HepG2 (cell line): ENCODE data around the gene YIF1B. TPM values are rescaled to one million over a fixed set of nuclear protein-coding genes. Genes with fewer than 3 reads are reported as not detected.

ENCODE experiments used
- ATAC-seq: fragments of 200-7000 bp; cut with Tn5 transposase; 3 replicates; pipeline ENCODE4 v1.9.1; 2020; ENCODE audit warnings: mild to moderate bottlenecking, moderate library complexity
- BruUV-seq: library from RNA; stranded (reverse); fragments of 400-500 nt; replicated peaks from 2 replicates; lab custom pipeline; 2021; lab: Mats Ljungman, UMichigan
- CTCF ChIA-PET: fragments of 300-600 bp; formaldehyde crosslinking; extraction: SDS; loops from one replicate; lab custom pipeline; 2021; ENCODE audit warnings: low total read pairs, inconsistent platforms, low intra/inter-chr PET ratio; lab: Yijun Ruan, JAX
- POLR2A ChIA-PET: fragments of 350-600 bp; sonication (Branson Sonifier 250); formaldehyde crosslinking; loops from one replicate; lab custom pipeline; 2020; ENCODE audit warnings: antibody characterized with exemption, inconsistent platforms; lab: Yijun Ruan, JAX
- DNase-seq: peaks from one replicate; pipeline ENCODE4 v3.0.0-alpha.2; 2015; ENCODE audit warnings: low spot score
- FAIRE-seq: peaks from 3 replicates; lab custom pipeline; 2011; peaks lifted over from hg19 to GRCh38; lab: Jason Lieb, UNC
- H2AFZ ChIP-seq: one replicate; pipeline ENCODE4 v1.6.1; 2011; ENCODE audit warnings: low read length, inconsistent platforms
- H3K27ac ChIP-seq: fragments of 300-600 bp; 3 replicates; pipeline ENCODE4 v1.8.0; 2011; ENCODE audit warnings: mixed run types, mild to moderate bottlenecking, mixed read lengths, low read length, inconsistent platforms; ENCODE audit not compliant: insufficient read depth; ENCODE audit errors: extremely low read length
- H3K27me3 ChIP-seq, 2 experiments: fragments of 200-600 bp in 1 of 2; 2 replicates in 1 of 2; 3 replicates in 1 of 2; pipeline versions ENCODE4 v1.6.0 to v1.8.0; 2011; ENCODE audit warnings: low read length in 2 of 2, mild to moderate bottlenecking in 2 of 2, moderate library complexity in 2 of 2, inconsistent platforms in 1 of 2; ENCODE audit not compliant: insufficient read depth in 2 of 2, control insufficient read depth in 1 of 2
- H3K36me3 ChIP-seq, 2 experiments: fragments of 200-600 bp in 1 of 2; replicated peaks in 1 of 2; 2 replicates in 1 of 2; 3 replicates in 1 of 2; pipeline versions ENCODE4 v1.5.1 to v1.8.0; 2011; ENCODE audit warnings: low read length in 2 of 2, inconsistent platforms in 1 of 2; ENCODE audit not compliant: insufficient read depth in 2 of 2, control insufficient read depth in 1 of 2
- H3K4me1 ChIP-seq: 2 replicates; pipeline ENCODE4 v1.5.1; 2012; ENCODE audit warnings: low read length, inconsistent platforms; ENCODE audit not compliant: insufficient read depth
- H3K4me2 ChIP-seq: 2 replicates; pipeline ENCODE4 v1.6.0; 2011; ENCODE audit warnings: low read depth, low read length, inconsistent platforms
- H3K4me3 ChIP-seq, 3 experiments: fragments of 200-600 bp in 1 of 3; sonication (generic), shearing (Covaris generic) in 1 of 3; replicated peaks in 1 of 3; 2 replicates each; pipeline ENCODE4 v1.5.1; 2011 to 2016; ENCODE audit warnings: low read length in 3 of 3, inconsistent platforms in 2 of 3, low read depth in 2 of 3, mild to moderate bottlenecking in 2 of 3, control low read depth in 1 of 3, mixed read lengths in 1 of 3; ENCODE audit not compliant: insufficient read depth in 1 of 3
- H3K79me2 ChIP-seq: one replicate; pipeline ENCODE4 v1.6.1; 2011; ENCODE audit warnings: low read length, inconsistent platforms; ENCODE audit not compliant: insufficient read depth
- H3K9ac ChIP-seq: 2 replicates; pipeline ENCODE4 v1.6.0; 2011; ENCODE audit warnings: mild to moderate bottlenecking, low read depth, low read length, inconsistent platforms; ENCODE audit not compliant: insufficient read depth
- H3K9me3 ChIP-seq: 2 replicates; pipeline ENCODE4 v1.5.1; 2012; ENCODE audit warnings: mild to moderate bottlenecking, low read length
- H4K20me1 ChIP-seq: 2 replicates; pipeline ENCODE4 v1.6.0; 2011; ENCODE audit warnings: inconsistent platforms, mild to moderate bottlenecking, low read length, moderate library complexity; ENCODE audit not compliant: insufficient read depth
- ATRX ChIP-seq: sonication (generic); formaldehyde crosslinking; IDR thresholded peaks from 2 replicates; pipeline ENCODE4 v1.4.0; 2020; ENCODE audit warnings: missing genetic modification reagents, borderline replicate concordance
- BHLHE40 ChIP-seq: IDR thresholded peaks from 2 replicates; pipeline ENCODE4 v1.6.1; 2011; ENCODE audit warnings: low read length, improper control_type of control experiment
- GZF1 ChIP-seq: sonication (generic); formaldehyde crosslinking; IDR thresholded peaks from 2 replicates; pipeline ENCODE4 v1.5.1; 2020; ENCODE audit warnings: mild to moderate bottlenecking, missing genetic modification reagents
- IKZF4 ChIP-seq: sonication (generic); formaldehyde crosslinking; IDR thresholded peaks from 2 replicates; pipeline ENCODE4 v1.5.1; 2020; ENCODE audit warnings: borderline replicate concordance, mild to moderate bottlenecking, low read depth, missing genetic modification reagents; ENCODE audit errors: not compliant biosample characterization
- KDM5B ChIP-seq: sonication (generic); formaldehyde crosslinking; IDR thresholded peaks from 2 replicates; pipeline ENCODE4 v1.4.0; 2020; ENCODE audit warnings: missing genetic modification reagents, mild to moderate bottlenecking, borderline replicate concordance
- MAFF ChIP-seq: IDR thresholded peaks from 2 replicates; pipeline ENCODE4 v1.6.1; 2011; ENCODE audit warnings: low read depth, low read length, improper control_type of control experiment
- PHF21A ChIP-seq: sonication (generic); formaldehyde crosslinking; IDR thresholded peaks from 2 replicates; pipeline ENCODE4 v1.5.0; 2020; ENCODE audit warnings: mild to moderate bottlenecking, missing genetic modification reagents
- RAD51 ChIP-seq: fragments of 450-650 bp; IDR thresholded peaks from 2 replicates; pipeline ENCODE4 v1.6.1; 2016; ENCODE audit warnings: borderline replicate concordance
- SYNCRIP ChIP-seq: fragments of 200-400 bp; formaldehyde crosslinking; IDR thresholded peaks from 2 replicates; pipeline ENCODE4 v1.6.1; 2018; ENCODE audit warnings: mild to moderate bottlenecking, low read depth, low read length; ENCODE audit not compliant: insufficient read depth
- ZNF263 ChIP-seq: sonication (generic); formaldehyde crosslinking; IDR thresholded peaks from 2 replicates; pipeline ENCODE4 v1.4.0; 2020; ENCODE audit warnings: missing genetic modification reagents
- WGBS: methylation state at CpG from one replicate; pipeline ENCODE4 v1.1.6; 2017; ENCODE audit warnings: low lambda C conversion rate; 5-methylcytosine and 5-hydroxymethylcytosine counted together
- in situ Hi-C: cut with HindIII; loops from 2 replicates; pipeline ENCODE4 v1.10.0; 2017; ENCODE audit warnings: low pct_unique_long_range_greater_than_20kb; ENCODE audit not compliant: extremely low pct_ligation_motif_present
- intact Hi-C: fragments of 100-400 bp; cut with micrococcal nuclease; formaldehyde crosslinking; loops from one replicate; pipeline ENCODE4 v1.10.0; 2022; ENCODE audit not compliant: unreplicated experiment
- polyA plus RNA-seq, 8 experiments: library from polyadenylated mRNA; depleted of rRNA in 3 of 8; stranded (reverse) in 7 of 8; unstranded in 1 of 8; fragments of >200 nt; fragmentation: Illumina TruSeq in 4 of 8; extraction: Trizol in 4 of 8; gene quantifications; 2 replicates each; pipeline versions ENCODE4 v1.2.1 to v1.2.3, GENCODE V29; 2011 to 2016; ENCODE audit warnings: low read depth in 4 of 8, missing spikeins in 1 of 8, mixed read lengths in 1 of 8; ENCODE audit not compliant: insufficient read depth in 1 of 8
- total RNA-seq, 5 experiments: library from RNA; depleted of rRNA; stranded (reverse); fragments of >200 nt; fragmentation: Illumina TruSeq; extraction: Trizol; gene quantifications; 2 replicates each; pipeline ENCODE4 v1.2.3, GENCODE V29; 2016; ENCODE audit warnings: low read depth in 1 of 5

The YIF1B gene
- total and polyA plus RNA-seq, 2 of the 13 experiments (the other 11 are each of a cell fraction or from before 2014, with no cell fraction given): 41.4 to 85.2 TPM

- TF ChIP-seq RAD51 (no peak), MAFF (no peak), GZF1 (CRISPR knock-in tag) (no peak)
Observed at GRCh38 chr19:38277969-38278680, 37.6 kb downstream of the YIF1B start (continued).

- CTCF ChIA-PET: no interaction called here
- in situ Hi-C loops: no loop called here
- no peak for FAIRE-seq
- Histone ChIP-seq H3K9ac (no peak overlapping the region), H3K27ac (no peak overlapping the region), H3K4me3 (no peak overlapping the region), H3K36me3 (no peaks in the 10 kb centered on the region), H3K79me2 (no peaks in the 10 kb centered on the region), H3K4me2 (no peak overlapping the region), H3K9me3 (no peaks in the 10 kb centered on the region), H3K27me3 (peaks cover 0 to 1% of the 10 kb centered on the region in 2 experiments; a peak in 1 of 5 replicates), H4K20me1 (no peaks in the 10 kb centered on the region), H3K4me1 (peaks cover 26% of the 10 kb centered on the region), H2AFZ (no peak overlapping the region)
- no peak for DNase-seq
- BruUV-seq: no TSS peak
- TF ChIP-seq SYNCRIP (no peak), PHF21A (CRISPR knock-in tag) (no peak), KDM5B (no peak), ATRX (CRISPR knock-in tag) (no peak), IKZF4 (CRISPR knock-in tag) (no peak), ZNF263 (CRISPR knock-in tag) (no peak), BHLHE40 (no peak)
- ATAC-seq: no peak
- 8% methylated on average over 5 of the region's 5 CpGs for WGBS
- intact Hi-C loops: no loop called here
- POLR2A ChIA-PET: no interaction called here
Observed at GRCh38 chr19:38277549-38277948, 38.2 kb downstream of the YIF1B start.
